NCI-H526 treated with DMSO at 0.1 percent for 48 hours (cell line): ENCODE data around the gene SDR39U1.
A peak's percentile ranks its signal among the peaks of the same experiment; 100 is the strongest.
"Not testable (repeated sequence)": the region's sequence is repeated elsewhere in the genome, so short reads cannot be mapped to it uniquely, and the experiment has no call there.

ENCODE experiments used
- DNase-seq: peaks from one replicate; lab custom pipeline; 2025; lab: John Stamatoyannopoulos, UW

The SDR39U1 gene

GRCh38 chr14:24442240-24443052, at the start of gene SDR39U1:
Gene SDR39U1, minus strand, starts transcription at chr14:24442776. Its CDS starts 7 bp downstream, at chr14:24442769.
- DNase-seq = peak; percentile 98

GRCh38 chr14:24491586-24492408, 49.2 kb upstream of the SDR39U1 start:
- DNase-seq = not testable (repeated sequence)

GRCh38 chr14:24483604-24484252, 41.2 kb upstream of the SDR39U1 start:
- DNase-seq = no peak

- DNase-seq = not testable (repeated sequence)
Measured at GRCh38 chr14:24482699-24483303, 40.2 kb upstream of the SDR39U1 start.

GRCh38 chr14:24481622-24482324, 39.2 kb upstream of the SDR39U1 start:
- DNase-seq = peak; percentile 27

GRCh38 chr14:24479999-24480398, 37.4 kb upstream of the SDR39U1 start:
- DNase-seq = not testable (repeated sequence)

GRCh38 chr14:24475261-24475660, 32.7 kb upstream of the SDR39U1 start:
- DNase-seq = no peak

GRCh38 chr14:24473211-24473610, 30.6 kb upstream of the SDR39U1 start:
- DNase-seq = no peak

GRCh38 chr14:24470450-24470849, 27.9 kb upstream of the SDR39U1 start:
- not testable (repeated sequence) for DNase-seq

- DNase-seq = no peak
Measured at GRCh38 chr14:24465805-24466204, 23.2 kb upstream of the SDR39U1 start.

- no peak for DNase-seq
Measured at GRCh38 chr14:24465368-24465767, 22.8 kb upstream of the SDR39U1 start.

GRCh38 chr14:24463884-24464785, 21.6 kb upstream of the SDR39U1 start:
- DNase-seq = no peak

GRCh38 chr14:24463017-24463883, 20.7 kb upstream of the SDR39U1 start:
- DNase-seq = no peak

GRCh38 chr14:24461336-24461735, 18.8 kb upstream of the SDR39U1 start:
- no peak for DNase-seq

- DNase-seq = no peak
Measured at GRCh38 chr14:24459331-24459730, 16.8 kb upstream of the SDR39U1 start.

- DNase-seq = no peak
Measured at GRCh38 chr14:24458736-24459135, 16.2 kb upstream of the SDR39U1 start.

- no peak for DNase-seq
Measured at GRCh38 chr14:24456980-24457379, 14.4 kb upstream of the SDR39U1 start.

GRCh38 chr14:24450828-24451227, 8.3 kb upstream of the SDR39U1 start:
- not testable (repeated sequence) for DNase-seq

GRCh38 chr14:24443053-24443665, 583 bp upstream of the SDR39U1 start:
- DNase-seq = no peak
